Measurements from ENCODE around the gene NOS1AP. TPM values are rescaled to one million over a fixed set of nuclear protein-coding genes. Genes with fewer than 3 reads are reported as not detected.
"Not testable (repeated sequence)": the region's sequence is repeated elsewhere in the genome, so short reads cannot be mapped to it uniquely, and the experiment has no call there.

Gene NOS1AP
- total RNA-seq, 1 donor from 2014 or later = 4.5 TPM

GRCh38 chr1:162080472-162081015 lies 11.1 kb downstream of the NOS1AP start:
- Mint-ChIP-seq H3K4me3 (ENCODE audit: unreplicated experiment) (no peak overlapping the region), H3K36me3 (ENCODE audit: low read depth) (no peaks in the 10 kb centered on the region), H3K9me3 (ENCODE audit: low read depth) (peaks cover 3% of the 10 kb centered on the region), H3K27ac (ENCODE audit: unreplicated experiment) (no peak overlapping the region), H3K4me1 (ENCODE audit: low read depth) (peaks cover 31% of the 10 kb centered on the region), H3K27me3 (ENCODE audit: low read depth) (no peaks in the 10 kb centered on the region)
- DNase-seq (ENCODE audit: low spot score) = no peak
- no peak for TF ChIP-seq CTCF (IDR thresholded peaks at IDR 0.05)

GRCh38 chr1:162081316-162081715 lies 11.8 kb downstream of the NOS1AP start:
- Mint-ChIP-seq H3K4me1 (ENCODE audit: low read depth) (peaks cover 31% of the 10 kb centered on the region), H3K4me3 (ENCODE audit: unreplicated experiment) (no peak overlapping the region)

GRCh38 chr1:162082080-162082479 lies 12.6 kb downstream of the NOS1AP start:
- not testable (repeated sequence) for H3K27ac Mint-ChIP-seq (ENCODE audit: unreplicated experiment); DNase-seq (ENCODE audit: low spot score); H3K4me3 Mint-ChIP-seq (ENCODE audit: unreplicated experiment); H3K27me3 Mint-ChIP-seq (ENCODE audit: low read depth); H3K36me3 Mint-ChIP-seq (ENCODE audit: low read depth); H3K9me3 Mint-ChIP-seq (ENCODE audit: low read depth)
- peaks cover 35% of the 10 kb centered on the region for H3K4me1 Mint-ChIP-seq (ENCODE audit: low read depth)

More at GRCh38 chr1:162081316-162081715, 11.8 kb downstream of the NOS1AP start:
- Mint-ChIP-seq H3K27ac (ENCODE audit: unreplicated experiment) (no peak overlapping the region), H3K9me3 (ENCODE audit: low read depth) (peaks cover 3% of the 10 kb centered on the region), H3K27me3 (ENCODE audit: low read depth) (no peaks in the 10 kb centered on the region), H3K36me3 (ENCODE audit: low read depth) (no peaks in the 10 kb centered on the region)
- no peak for DNase-seq (ENCODE audit: low spot score)
- TF ChIP-seq CTCF (IDR thresholded peaks at IDR 0.05) = no peak

GRCh38 chr1:162083273-162083672 lies 13.8 kb downstream of the NOS1AP start:
- Mint-ChIP-seq H3K36me3 (ENCODE audit: low read depth) (no peaks in the 10 kb centered on the region), H3K4me1 (ENCODE audit: low read depth) (peaks cover 34% of the 10 kb centered on the region)

GRCh38 chr1:162085991-162086390 lies 16.5 kb downstream of the NOS1AP start:
- DNase-seq (ENCODE audit: low spot score) = no peak
- Mint-ChIP-seq H3K4me1 (ENCODE audit: low read depth) (peaks cover 39% of the 10 kb centered on the region), H3K27me3 (ENCODE audit: low read depth) (no peaks in the 10 kb centered on the region), H3K27ac (ENCODE audit: unreplicated experiment) (no peak overlapping the region), H3K36me3 (ENCODE audit: low read depth) (no peaks in the 10 kb centered on the region), H3K4me3 (ENCODE audit: unreplicated experiment) (no peak overlapping the region), H3K9me3 (ENCODE audit: low read depth) (peaks cover 11% of the 10 kb centered on the region)
- no peak for TF ChIP-seq CTCF (IDR thresholded peaks at IDR 0.05)

More at GRCh38 chr1:162083273-162083672, 13.8 kb downstream of the NOS1AP start:
- Mint-ChIP-seq H3K9me3 (ENCODE audit: low read depth) (peaks cover 3% of the 10 kb centered on the region), H3K4me3 (ENCODE audit: unreplicated experiment) (no peak overlapping the region), H3K27me3 (ENCODE audit: low read depth) (no peaks in the 10 kb centered on the region), H3K27ac (ENCODE audit: unreplicated experiment) (no peak overlapping the region)
- DNase-seq (ENCODE audit: low spot score) = no peak
- TF ChIP-seq CTCF (IDR thresholded peaks at IDR 0.05) = no peak

- peaks cover 41% of the 10 kb centered on the region for H3K4me1 Mint-ChIP-seq (ENCODE audit: low read depth)
- no peak for DNase-seq (ENCODE audit: low spot score)
- no peaks in the 10 kb centered on the region for H3K27me3 Mint-ChIP-seq (ENCODE audit: low read depth)
- no peaks in the 10 kb centered on the region for H3K36me3 Mint-ChIP-seq (ENCODE audit: low read depth)
- TF ChIP-seq CTCF (IDR thresholded peaks at IDR 0.05) = no peak
- no peak overlapping the region for H3K27ac Mint-ChIP-seq (ENCODE audit: unreplicated experiment)
- H3K4me3 Mint-ChIP-seq (ENCODE audit: unreplicated experiment) = no peak overlapping the region
- H3K9me3 Mint-ChIP-seq (ENCODE audit: low read depth) = peaks cover 11% of the 10 kb centered on the region
These were observed 17.6 kb downstream of the NOS1AP start for GRCh38 chr1:162087111-162087510.
